Activated CD4-positive, alpha-beta T cell treated with anti-CD3 and anti-CD28 coated beads for 4 hours (primary cell): ENCODE data around the gene SULT2B1.
"Not testable (repeated sequence)": the region's sequence is repeated elsewhere in the genome, so short reads cannot be mapped to it uniquely, and the experiment has no call there.

Experiments used
- DNase-seq, 2 donors: peaks; one replicate each; pipeline ENCODE4 v3.0.0-alpha.2; 2020

Gene SULT2B1

DNA sequence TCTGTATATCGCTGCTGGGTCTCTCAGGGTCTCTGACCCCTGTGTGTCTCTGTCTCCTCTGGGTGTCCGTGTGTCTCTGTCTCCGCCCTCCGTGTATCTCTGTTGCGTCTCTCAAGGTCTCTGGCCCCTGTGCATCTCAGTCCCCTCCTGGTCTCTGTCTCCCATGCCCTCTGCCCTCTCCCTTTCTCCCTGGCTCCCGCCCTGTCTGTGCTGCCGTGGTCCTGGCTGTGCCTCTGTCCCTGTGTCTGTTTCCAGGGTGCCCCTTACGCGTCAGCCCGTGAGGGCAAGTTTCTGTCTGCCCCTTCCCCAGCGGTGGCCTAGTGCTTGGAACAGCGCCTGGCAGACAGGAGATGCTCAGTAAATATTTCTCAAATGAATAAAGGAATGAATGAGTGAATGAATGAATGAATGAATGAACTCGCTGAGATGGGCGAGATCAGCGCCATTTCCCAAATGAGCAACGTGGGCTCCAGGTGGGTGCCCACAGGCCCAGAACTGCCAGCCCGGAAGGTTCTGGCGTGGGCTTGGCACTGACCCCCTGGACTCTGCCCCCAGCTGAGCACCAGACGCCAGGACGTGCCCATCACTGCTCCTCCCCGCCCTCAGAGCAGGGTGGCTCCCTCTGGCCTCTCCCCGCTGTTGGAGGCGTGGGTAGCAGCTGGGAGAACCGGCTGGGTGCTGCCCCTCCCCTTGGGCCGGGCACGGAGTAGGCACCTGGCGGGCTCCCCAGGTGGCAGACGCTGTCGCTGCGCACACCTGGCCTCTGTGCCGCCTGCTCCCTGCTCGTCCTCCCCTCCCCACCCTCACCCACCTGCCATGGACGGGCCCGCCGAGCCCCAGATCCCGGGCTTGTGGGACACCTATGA, at the start of gene SULT2B1:
Gene SULT2B1 (plus strand): TSS at position 736 of the 866 bp plus-strand sequence. CDS start 81 bp downstream, at position 817.
- DNase-seq: no peak

DNA sequence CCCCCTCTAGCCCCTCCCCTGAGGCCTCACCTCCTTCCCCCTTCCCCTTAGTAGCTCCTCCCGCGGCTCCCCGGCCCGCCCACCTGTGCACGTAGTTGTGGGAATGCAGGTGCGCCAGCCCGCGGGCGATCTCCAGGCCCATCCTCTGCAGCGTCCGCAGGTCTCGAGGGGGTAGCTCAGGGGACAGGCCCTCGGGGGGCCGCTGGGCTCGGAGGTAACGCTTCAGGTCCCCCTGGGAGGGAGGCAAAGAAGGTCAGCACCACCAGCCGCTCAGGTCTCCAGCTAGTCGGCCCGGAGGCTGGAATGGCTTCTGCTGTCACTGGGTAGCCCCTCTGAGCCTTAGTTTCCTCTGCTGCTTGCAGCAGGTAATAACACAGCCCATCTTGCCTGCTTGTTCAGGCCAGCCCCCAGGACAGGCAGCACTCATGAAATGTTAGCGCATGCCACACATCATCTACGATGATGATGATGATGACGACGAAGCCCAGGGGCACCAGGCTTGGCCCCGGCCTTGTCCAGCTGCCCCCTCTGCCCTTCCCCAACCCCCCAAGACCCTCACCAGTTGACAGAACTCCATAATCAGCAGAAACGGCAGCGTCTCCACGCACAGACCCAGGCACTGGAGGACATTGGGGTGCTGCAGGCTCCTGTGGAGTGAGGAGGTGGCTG, 49.5 kb upstream of the SULT2B1 start:
- DNase-seq: peak in 1 of 2 donors; percentile 71

DNA sequence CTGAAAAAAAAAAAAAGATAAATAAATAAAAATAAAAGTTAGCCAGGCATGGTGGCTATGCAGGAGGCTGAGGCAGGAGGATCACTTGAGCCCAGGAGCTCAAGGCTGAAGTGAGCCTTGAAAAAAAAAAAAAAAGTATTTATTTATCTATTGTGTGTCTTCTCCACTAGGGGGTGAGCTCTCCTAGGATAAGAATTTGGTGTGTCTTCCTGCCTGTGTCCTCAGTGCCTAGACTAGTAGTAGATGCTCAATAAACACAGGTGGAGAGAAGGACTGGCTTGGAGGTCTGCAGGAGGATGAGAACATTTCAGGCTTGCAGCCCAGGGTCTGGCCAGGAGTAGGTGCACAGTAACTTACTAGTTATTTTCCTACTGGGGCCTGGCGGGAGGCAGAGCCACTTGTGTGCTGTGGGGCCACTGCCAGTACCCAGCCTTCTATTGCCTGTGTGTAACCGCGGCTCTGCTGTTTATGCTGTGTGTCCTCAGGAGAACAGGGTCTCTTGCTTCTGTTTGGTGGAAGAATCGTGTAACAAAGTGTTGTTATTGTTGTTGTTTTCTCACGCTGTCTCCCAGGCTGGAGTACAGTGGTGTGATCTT, 45.7 kb upstream of the SULT2B1 start:
- no peak for DNase-seq

DNA sequence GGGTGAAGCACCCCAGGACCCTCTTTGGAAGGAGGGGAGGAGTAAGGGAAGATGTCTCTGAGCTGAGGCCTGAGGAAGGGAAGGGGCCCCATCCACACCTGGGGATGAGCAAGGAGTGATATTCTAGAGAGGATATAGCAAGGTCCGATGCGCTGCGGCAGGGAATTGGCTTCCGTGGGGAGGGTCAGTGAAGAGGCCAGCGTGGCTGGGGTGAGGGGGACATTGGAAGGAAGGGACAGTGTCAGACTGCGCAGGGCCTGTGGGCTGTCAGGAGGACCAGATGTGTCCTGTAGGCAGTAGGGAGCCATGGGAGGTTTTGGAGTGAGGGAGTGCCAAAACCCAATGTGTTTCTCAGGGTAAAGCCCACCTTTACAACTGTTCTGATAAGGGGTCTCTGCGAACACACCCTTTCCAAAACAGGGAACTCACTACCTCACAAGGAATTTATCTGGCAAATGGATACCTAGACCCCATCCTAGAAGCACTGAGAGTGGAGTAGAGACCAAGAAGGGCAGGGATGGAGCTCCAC, 44.0 kb upstream of the SULT2B1 start:
- DNase-seq: no peak

DNA sequence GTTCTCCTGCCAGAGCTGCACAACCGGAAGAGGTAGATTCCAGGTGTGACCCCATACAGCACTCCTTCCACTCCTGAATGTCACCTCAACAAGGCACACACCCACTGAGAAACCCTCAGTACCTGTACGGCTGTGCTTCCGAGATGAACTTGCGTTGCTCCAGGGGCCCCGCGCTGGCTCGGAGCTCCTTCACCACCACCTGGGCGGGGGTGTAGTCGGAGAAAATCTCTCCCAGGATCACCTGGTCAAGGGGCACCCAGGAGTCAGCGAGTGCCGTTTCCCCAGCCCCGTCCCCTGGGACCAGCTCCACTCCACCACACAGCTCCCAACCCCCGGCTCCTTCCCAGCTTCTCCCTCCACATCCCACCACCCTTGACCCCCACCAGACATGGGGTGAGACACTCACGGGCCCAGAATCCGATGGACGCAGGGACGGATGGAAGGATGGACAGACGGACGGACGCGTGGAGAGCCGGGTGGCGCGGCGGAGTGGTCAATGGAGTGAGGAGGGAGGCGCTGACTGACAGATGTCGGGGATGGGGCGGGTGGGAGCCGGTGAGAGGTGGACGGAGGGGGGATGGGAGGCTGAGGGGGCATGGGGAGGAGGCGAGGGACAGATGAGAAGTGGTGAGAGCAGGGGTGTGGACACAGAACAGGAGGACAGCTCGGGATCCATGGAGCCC, 43.1 kb upstream of the SULT2B1 start:
- no peak for DNase-seq

DNA sequence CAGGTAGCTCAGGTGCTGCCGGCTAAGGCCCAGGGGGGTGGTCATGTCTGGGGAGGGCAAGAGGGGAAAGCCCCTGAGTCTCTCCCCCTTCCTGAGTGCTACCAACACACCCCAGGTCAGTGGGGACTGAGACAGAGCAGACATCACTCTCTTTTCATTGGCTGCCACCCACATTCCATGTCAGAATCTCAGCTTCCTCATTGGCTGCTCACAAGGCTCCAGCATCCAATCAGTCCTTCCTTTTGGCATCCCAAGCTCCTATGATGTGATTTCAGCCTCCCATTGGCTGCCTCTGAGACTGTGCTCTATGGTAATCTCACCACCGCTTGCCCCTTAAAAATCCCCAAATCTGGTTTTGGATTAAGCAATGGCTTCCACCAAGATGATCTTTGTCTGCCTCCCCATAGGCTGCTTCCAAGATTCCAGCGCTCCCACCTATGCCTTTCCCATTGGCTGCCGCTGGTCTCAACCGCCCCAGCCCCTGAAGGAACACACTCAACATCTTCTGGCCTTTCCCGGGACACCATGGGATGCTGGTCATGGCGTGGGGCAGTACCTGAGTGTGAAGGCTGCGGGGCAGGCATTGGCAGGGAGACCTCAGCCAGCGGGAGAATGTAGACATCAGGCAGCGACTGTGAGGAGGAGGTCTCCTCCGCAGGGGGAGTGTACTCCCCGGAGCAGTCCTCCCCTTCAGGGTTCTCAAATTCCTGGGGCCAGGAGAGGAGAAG, 42.3 kb upstream of the SULT2B1 start:
- no peak for DNase-seq

DNA sequence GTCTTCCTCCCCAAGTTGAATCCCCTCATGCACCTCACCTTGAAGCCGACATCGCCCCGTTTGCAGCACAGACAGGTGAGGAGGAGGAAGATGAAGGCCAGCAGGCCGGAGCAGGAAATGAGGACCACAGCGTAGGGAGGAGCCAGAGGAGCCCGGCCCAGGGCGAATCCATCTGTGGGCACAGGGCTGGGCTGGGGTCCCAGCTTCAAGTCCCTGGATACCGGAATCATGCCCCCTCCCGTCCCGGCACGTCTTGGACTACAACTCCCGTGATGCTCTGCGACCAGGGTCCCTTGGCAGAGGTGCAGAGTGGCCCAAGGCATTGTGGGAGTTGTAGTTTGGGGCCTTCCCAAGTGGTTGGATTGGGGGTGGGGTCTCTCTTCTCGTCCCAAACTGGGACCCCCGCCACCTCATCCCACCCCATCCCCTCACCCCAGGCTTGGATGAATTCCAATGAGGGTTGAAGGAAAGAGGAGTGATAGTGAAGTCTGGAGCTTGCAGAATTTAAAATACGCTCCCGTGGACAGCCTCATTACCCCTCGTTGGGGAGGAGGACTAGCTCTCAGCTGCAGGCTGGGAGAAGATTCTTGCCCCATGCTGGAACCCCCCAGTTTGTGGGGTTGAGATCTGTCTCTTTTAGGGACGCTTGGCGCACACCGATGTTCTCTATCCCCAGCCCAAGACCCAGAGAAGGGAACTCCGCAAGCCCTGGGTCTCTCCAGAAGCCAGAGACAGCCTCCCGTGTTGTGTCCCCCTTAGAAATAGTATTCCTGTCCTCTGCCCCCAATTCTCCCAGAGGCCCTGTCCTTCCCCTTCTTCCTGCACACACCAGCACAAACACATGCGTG, 41.3 kb upstream of the SULT2B1 start:
- peak; percentile 76 to 80 for DNase-seq

DNA sequence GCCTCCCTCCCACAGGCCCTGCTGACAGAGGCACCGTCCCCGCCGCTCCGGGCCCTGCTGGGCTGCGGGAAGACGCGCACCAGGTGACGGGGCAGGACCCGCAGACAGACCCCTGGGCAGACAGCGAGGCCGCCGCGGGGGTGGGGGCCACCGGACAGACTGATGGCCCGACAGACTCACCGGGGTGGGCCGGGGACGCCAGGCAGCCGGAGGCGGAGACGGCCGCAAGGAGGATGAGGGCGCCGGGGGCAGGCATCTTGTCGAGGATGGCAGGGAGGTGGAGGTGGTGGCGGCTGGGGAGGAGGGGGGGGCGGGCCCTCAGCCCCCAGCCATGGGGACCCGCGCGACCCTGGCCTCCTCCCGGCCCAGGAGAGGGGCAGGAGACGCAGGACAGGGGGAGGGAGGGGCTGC, 40.6 kb upstream of the SULT2B1 start:
- DNase-seq: no peak

DNA sequence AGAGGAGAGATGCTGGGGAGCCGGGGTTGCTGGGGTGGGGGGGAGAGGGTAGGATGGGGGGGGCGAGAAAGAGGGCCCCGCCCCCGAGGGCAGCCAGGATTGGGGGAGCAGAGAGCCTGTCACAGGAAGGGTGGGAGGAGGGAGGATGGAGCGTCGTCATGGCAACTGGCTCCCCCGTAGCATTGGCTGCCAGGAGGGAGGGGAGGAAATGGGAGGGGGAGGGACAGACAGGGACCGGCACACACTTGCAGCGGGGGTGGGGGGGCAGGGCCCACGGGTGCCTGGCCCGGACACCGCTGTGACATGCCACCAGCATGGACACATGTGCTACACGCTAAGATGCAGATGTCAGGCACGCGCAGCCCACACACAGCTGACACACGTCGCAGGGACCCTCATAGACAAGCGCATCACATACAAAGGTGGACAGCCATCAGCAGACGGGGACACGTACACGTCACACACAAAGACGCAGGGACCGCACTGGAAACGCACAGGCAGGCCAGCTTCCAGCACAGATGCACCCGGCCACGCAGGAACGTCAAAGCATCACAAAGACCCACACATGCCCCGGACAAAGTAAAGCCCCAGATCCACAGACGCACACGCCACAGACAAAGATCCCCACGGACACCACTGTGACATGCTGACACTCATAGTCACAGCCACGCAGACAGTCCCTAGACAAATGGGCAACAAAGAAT, 40.0 kb upstream of the SULT2B1 start, which contains the start of gene LMTK3:
Gene LMTK3 (minus strand): TSS at position 36 of the 704 bp plus-strand sequence. CDS start 259 bp downstream, outside the sequence.
- peak; percentile 74 to 81 for DNase-seq

DNA sequence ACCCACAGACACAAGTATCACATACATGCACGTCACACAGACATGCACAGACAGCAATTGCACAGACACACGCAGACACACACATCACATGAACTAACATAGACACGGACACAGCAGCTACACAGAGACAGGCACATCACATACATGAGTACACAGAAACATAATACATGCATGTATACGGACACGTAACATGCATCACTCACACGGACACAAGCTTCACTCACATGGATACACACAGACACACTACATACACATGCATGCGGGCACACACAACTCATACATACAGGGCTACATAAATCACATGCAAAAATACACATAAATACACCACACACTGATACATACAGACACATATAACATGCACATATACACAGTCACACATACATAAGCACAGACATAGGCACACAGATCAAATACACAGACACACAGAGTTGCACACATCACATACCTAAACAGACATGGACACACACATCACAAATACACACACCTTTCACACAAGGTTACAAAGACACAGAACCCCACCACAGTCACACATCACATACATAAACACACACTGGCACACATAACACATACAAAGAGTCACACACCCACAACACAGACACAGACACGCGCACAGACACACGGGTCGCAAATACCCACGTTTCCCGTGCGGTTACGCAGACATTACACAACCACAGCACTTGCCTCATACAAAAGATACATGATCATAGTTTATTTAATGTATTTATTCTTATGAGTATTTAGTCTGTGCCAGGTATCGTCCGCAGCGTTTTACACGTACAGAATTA, 39.3 kb upstream of the SULT2B1 start:
- no peak for DNase-seq

DNA sequence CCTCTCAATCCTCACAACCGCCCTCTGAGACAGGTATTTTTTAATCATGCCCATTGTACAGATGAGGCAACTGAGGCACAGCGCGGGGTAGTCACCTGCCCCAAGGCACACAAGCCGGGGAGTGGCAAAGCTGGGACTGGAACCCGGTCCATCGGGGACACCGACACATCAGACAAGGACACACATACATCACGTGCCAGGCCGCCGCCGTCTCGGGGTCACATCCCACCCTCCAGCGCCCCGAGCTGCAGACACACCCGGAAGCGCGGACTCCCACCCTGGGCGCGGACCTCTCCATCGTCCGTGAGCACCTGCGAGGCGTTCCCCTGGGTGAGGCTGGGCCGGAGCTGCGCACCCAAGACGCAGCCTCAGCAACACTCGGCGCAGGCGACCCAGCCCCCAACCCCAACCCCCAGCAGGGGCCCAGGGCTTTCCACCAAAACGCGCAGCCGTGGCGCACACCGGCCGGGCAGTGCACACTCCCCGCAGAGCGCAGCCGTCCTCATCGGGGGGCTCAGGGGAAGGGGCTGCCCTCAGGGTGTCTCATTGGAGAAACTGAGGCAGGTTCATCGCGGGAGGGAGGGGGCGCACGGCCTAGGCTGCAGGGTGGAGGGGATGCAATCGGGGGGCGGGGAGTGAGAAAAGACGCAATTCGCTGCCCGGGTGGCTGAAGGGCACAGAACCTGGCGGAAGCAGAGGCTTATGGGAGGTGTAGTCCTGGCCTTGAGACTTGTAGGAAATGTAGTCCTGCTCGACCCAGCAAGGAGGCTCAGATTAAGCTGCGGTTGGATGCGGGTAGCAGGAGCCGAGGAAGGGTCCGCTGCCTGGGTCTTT, 38.5 kb upstream of the SULT2B1 start:
- peak; percentile 71 to 72 for DNase-seq

DNA sequence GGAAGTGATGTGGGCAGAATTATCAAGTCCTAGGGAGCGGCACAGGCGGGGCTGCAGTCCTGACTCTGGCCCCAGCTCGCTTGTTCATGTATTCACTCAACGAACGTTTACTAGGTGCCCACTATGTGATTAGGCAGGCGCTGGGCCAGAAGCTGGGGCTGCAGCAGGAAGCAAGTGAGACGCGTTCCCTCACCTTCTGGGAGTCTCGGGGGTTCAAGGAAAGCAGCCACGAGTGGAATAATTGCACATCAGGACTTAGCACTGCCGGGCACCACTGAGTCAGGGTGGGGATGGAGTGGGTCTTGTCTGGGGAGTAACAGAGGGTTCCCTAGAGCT, 37.9 kb upstream of the SULT2B1 start:
- no peak for DNase-seq

DNA sequence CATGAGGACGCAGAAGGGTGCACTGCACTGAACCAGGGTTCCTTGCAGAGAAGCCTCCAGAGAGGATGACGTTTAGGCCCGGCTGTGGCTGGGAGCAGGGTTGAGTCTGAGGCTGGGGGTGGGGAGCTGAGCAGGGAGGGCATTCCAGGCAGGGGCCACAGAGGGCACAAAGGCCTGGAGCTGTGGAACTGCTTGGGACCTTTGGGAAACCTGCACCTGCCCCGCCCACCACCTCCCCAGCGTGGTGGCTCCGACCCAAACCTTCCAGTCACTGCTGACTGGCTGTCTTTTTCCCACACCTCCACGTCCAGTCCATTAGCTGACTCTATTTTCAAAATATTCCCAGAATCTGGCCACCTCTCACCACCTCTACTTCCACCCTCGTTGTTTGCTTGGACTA, 35.4 kb upstream of the SULT2B1 start:
- DNase-seq: no peak

DNA sequence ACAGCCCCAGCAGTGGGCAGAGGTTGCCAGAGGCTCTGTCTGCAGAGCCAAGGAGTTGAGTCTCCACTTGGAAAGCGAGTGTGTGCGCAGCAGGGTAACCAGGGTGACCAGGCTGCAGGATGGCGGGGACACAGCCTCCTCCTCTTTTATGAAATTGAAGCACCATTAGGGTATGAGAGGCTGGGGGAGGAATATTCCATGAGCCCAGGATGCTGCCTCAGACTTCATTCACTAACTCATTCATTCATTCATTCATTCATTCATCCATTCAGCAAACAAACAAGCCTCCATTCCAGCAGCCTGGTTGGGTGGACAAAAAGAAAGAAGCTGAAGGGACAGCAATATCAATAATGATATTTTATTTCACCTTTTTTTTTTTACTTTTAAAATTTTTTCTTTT, 33.8 kb upstream of the SULT2B1 start:
- no peak for DNase-seq

DNA sequence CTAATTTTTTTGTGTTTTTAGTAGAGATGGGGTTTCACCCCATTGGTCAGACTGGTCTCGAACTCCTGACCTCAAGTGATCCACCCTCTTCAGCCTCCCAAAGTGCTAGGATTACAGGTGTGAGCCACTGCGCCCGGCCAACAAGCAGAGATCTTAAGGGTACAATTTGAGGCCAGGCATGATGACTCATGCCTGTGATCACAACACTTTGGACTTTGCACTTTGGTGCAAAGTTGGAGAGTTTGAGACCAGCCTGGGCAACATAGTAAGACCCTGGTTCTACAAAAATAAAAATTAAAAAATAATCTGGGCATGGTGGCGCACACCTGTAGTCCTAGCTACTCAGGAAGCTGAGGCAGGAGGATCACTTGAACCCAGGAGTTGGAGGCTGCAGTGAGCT, 32.5 kb upstream of the SULT2B1 start:
- DNase-seq: not testable (repeated sequence)

DNA sequence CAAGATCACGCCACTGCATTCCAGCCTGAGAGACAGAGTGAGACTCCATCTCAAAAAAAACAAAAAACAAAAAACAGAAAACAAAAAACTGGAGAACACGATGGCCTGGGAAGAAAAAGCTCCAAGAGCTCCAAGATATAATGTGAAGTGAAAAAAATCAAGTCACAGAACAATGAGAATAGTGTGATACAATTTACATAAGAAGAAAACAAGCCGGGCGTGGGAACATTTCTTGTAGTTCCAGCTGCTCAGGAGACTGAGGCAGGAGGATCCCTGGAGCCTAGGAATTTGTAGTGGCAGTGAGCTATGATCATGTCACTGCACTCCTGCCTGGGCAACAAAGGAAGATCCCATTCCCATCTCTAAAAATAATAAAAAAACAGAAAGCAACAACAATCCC, 31.8 kb upstream of the SULT2B1 start:
- DNase-seq: no peak

DNA sequence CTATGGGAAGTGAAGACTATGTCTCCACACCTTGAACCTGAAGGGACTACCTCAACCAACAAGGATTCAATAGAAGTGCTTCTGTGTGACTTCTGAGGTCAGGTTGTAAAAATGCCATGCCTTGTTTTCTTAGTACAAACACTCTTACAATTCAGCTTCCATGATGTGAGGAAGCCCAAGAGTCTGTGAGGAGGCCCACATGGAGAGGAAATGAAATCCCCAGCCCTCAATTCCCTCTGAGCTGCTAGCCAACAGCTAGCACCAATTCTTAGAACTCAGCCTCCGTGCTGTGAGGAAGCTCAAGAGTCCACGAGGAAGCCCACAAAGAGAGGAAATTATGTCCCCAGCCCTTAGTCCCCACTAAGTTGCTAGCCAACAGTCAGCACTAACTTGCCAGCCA, 27.8 kb upstream of the SULT2B1 start:
- DNase-seq: no peak

DNA sequence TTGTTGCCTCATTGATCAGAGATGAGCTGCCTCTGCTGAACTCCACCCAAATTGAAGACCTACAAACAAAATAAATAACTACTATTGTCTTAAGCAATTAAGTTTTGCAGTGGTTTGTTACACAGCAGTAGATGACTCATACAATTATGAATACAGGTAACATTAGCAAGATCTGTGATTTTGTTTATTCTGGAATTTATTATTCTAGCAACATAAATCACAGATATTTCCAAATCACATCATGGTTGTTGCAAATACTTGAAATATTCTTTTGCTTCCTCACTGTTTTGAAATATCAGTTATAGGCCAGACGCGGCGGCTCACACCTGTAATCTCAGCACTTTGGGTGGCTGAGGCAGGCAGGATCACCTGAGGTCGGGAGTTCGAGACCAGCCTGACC, 27.2 kb upstream of the SULT2B1 start:
- DNase-seq: no peak

DNA sequence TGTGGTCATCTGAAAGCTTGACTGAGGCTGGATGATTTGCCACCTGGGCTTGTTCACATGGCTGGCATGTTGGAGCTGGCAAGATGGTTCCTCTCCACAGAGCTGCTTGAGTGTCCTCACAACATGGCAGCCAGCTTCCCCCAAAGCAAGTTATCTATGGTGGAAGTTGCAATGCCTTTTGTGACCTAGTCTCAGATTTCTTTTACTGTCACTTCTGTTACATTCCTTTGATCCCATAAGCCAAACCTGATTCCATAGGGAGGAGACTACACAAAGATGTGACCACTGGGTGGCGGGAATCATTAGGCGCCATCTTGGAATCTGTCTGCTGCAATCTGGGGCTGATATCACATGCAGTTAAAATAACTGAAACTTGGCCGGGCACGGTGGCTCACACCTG, 22.8 kb upstream of the SULT2B1 start:
- DNase-seq: no peak
